ENCODE data around the gene DLG5.

The DLG5 gene

GRCh38 chr10:77820349-77820748 is 106.2 kb downstream of the DLG5 start:
- POLR2A ChIA-PET = no interaction called here
- CTCF ChIA-PET = no interaction called here
- no peak for TF ChIP-seq CTCF (IDR thresholded peaks at IDR 0.05; ENCODE audit: insufficient read depth, low read length, missing control alignments)
- no peak overlapping the region for H3K4me3 ChIP-seq (ENCODE audit: low read depth, low read length)
- no peak for DNase-seq (ENCODE audit: low read depth, low spot score)

GRCh38 chr10:77819210-77820112 is 107.1 kb downstream of the DLG5 start:
- no peak for TF ChIP-seq CTCF (IDR thresholded peaks at IDR 0.05; ENCODE audit: insufficient read depth, low read length, missing control alignments)
- ChIA-PET CTCF (no interaction called here), POLR2A (no interaction called here)
- H3K4me3 ChIP-seq (ENCODE audit: low read depth, low read length) = no peak overlapping the region
- no peak for DNase-seq (ENCODE audit: low read depth, low spot score)

- no peak for DNase-seq (ENCODE audit: low read depth, low spot score)
- CTCF ChIA-PET = no interaction called here
- H3K4me3 ChIP-seq (ENCODE audit: low read depth, low read length) = no peak overlapping the region
- POLR2A ChIA-PET = no interaction called here
- no peak for TF ChIP-seq CTCF (IDR thresholded peaks at IDR 0.05; ENCODE audit: insufficient read depth, low read length, missing control alignments)
Observed at GRCh38 chr10:77818378-77818777, 108.2 kb downstream of the DLG5 start.

- POLR2A ChIA-PET = no interaction called here
- DNase-seq (ENCODE audit: low read depth, low spot score) = no peak
- CTCF ChIA-PET = no interaction called here
- TF ChIP-seq CTCF (IDR thresholded peaks at IDR 0.05; ENCODE audit: insufficient read depth, low read length, missing control alignments) = no peak
- no peak overlapping the region for H3K4me3 ChIP-seq (ENCODE audit: low read depth, low read length)
Observed at GRCh38 chr10:77817541-77817940, 109.0 kb downstream of the DLG5 start.

- H3K4me3 ChIP-seq (ENCODE audit: low read depth, low read length) = no peak overlapping the region
- DNase-seq (ENCODE audit: low read depth, low spot score) = no peak
- CTCF ChIA-PET = no interaction called here
- TF ChIP-seq CTCF (IDR thresholded peaks at IDR 0.05; ENCODE audit: insufficient read depth, low read length, missing control alignments) = no peak
- POLR2A ChIA-PET = no interaction called here
Observed at GRCh38 chr10:77816311-77816710, 110.2 kb downstream of the DLG5 start.

GRCh38 chr10:77812741-77813140 is 113.8 kb downstream of the DLG5 start:
- POLR2A ChIA-PET = no interaction called here
- no peak for TF ChIP-seq CTCF (IDR thresholded peaks at IDR 0.05; ENCODE audit: insufficient read depth, low read length, missing control alignments)

More at GRCh38 chr10:77812741-77813140, 113.8 kb downstream of the DLG5 start:
- no peak overlapping the region for H3K4me3 ChIP-seq (ENCODE audit: low read depth, low read length)
- CTCF ChIA-PET = interaction anchor here (1.0 kb wide), 1 partner anchor 35 kb away, joined by 3 read pairs; no protein-coding TSS in a partner anchor
- no peak for DNase-seq (ENCODE audit: low read depth, low spot score)
